HuH-7 (cell line): ENCODE measurements around the gene MYO1E.
"Not testable (repeated sequence)": the region's sequence is repeated elsewhere in the genome, so short reads cannot be mapped to it uniquely, and the experiment has no call there.

Experiments used
- DNase-seq: peaks from one replicate; pipeline ENCODE4 v3.0.0; 2011; ENCODE audit warnings: low spot score

Gene MYO1E

GRCh38 chr15:59387196-59387878 is 14.7 kb upstream of the MYO1E start:
- DNase-seq = not testable (repeated sequence)

- DNase-seq = no peak
Measured at GRCh38 chr15:59385171-59385570, 12.5 kb upstream of the MYO1E start.

- no peak for DNase-seq
Measured at GRCh38 chr15:59384507-59384906, 11.8 kb upstream of the MYO1E start.

- no peak for DNase-seq
Measured at GRCh38 chr15:59380902-59381610, 8.4 kb upstream of the MYO1E start.

- DNase-seq = no peak
Measured at GRCh38 chr15:59379531-59379930, 6.9 kb upstream of the MYO1E start.

GRCh38 chr15:59378855-59379254 is 6.2 kb upstream of the MYO1E start:
- DNase-seq = no peak

- DNase-seq = no peak
Measured at GRCh38 chr15:59377924-59378323, 5.3 kb upstream of the MYO1E start.

- DNase-seq = no peak
Measured at GRCh38 chr15:59376733-59377132, 4.1 kb upstream of the MYO1E start.

- DNase-seq = no peak
Measured at GRCh38 chr15:59373215-59373614, 544 bp upstream of the MYO1E start.

- no peak for DNase-seq
Measured at GRCh38 chr15:59371458-59372351, 966 bp downstream of the MYO1E start.

- no peak for DNase-seq
Measured at GRCh38 chr15:59369597-59369996, 3.1 kb downstream of the MYO1E start.

- DNase-seq = no peak
Measured at GRCh38 chr15:59367022-59367451, 5.6 kb downstream of the MYO1E start.

- no peak for DNase-seq
Measured at GRCh38 chr15:59366333-59367021, 6.2 kb downstream of the MYO1E start.

GRCh38 chr15:59364248-59364647 is 8.4 kb downstream of the MYO1E start:
- no peak for DNase-seq

GRCh38 chr15:59362331-59362730 is 10.3 kb downstream of the MYO1E start:
- DNase-seq = no peak

GRCh38 chr15:59360896-59361295 is 11.8 kb downstream of the MYO1E start:
- no peak for DNase-seq

GRCh38 chr15:59360305-59360704 is 12.4 kb downstream of the MYO1E start:
- no peak for DNase-seq

- no peak for DNase-seq
Measured at GRCh38 chr15:59355730-59356129, 16.9 kb downstream of the MYO1E start.

- DNase-seq = no peak
Measured at GRCh38 chr15:59354417-59355031, 18.1 kb downstream of the MYO1E start.

GRCh38 chr15:59353994-59354416 is 18.7 kb downstream of the MYO1E start:
- DNase-seq = no peak

- DNase-seq = no peak
Measured at GRCh38 chr15:59352683-59353082, 20.0 kb downstream of the MYO1E start.

GRCh38 chr15:59352189-59352588 is 20.5 kb downstream of the MYO1E start:
- no peak for DNase-seq
